Activated CD8-positive, alpha-beta memory T cell treated with anti-CD3 and anti-CD28 coated beads for 24 hours (primary cell): Measurements from ENCODE around the gene C22orf42.
"Not testable (repeated sequence)": the region's sequence is repeated elsewhere in the genome, so short reads cannot be mapped to it uniquely, and the experiment has no call there.

Source experiments
- DNase-seq: peaks from one replicate; pipeline ENCODE4 v3.0.0-alpha.2; 2020

Gene C22orf42

DNA sequence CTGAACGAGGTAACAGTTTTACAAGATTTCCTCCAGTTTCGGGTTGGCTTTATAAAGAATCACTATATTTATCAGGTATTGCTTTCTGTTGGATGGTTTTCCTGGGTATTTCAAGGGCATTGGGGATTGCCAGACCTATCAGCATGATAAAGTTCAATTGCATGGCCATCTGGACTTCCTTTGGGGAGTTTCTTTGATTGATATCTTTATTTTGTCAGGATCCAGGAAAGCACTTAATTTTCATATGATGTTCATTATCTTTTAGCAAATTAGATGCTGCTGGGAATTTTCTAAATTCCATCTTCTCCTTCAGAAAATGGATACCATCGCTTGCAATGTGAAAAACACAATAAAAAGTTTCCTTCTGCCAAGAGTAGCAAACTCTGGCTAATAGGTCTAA is 24.5 kb upstream of the C22orf42 start:
- DNase-seq = no peak

DNA sequence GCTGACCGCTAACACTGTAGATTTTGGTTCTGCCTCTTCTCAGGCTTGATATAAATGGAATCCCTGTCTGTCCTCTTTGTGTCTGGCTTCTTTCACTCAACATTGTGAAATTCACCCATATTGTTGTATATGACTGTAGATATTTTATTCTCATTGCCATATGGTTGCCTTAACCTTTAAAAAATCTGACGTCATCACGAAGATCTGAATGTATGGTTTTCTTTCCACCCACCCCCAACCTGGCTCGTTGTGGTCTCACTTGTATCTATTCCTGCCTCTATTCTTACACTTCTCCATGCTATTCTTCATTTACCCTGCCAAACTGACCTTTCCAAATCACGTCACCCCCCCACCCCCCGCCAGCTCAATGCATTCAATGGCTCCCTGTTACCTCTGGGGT is 21.9 kb upstream of the C22orf42 start:
- no peak for DNase-seq

GRCh38 chr22:32177221-32177765 is 18.2 kb upstream of the C22orf42 start:
- no peak for DNase-seq

DNA sequence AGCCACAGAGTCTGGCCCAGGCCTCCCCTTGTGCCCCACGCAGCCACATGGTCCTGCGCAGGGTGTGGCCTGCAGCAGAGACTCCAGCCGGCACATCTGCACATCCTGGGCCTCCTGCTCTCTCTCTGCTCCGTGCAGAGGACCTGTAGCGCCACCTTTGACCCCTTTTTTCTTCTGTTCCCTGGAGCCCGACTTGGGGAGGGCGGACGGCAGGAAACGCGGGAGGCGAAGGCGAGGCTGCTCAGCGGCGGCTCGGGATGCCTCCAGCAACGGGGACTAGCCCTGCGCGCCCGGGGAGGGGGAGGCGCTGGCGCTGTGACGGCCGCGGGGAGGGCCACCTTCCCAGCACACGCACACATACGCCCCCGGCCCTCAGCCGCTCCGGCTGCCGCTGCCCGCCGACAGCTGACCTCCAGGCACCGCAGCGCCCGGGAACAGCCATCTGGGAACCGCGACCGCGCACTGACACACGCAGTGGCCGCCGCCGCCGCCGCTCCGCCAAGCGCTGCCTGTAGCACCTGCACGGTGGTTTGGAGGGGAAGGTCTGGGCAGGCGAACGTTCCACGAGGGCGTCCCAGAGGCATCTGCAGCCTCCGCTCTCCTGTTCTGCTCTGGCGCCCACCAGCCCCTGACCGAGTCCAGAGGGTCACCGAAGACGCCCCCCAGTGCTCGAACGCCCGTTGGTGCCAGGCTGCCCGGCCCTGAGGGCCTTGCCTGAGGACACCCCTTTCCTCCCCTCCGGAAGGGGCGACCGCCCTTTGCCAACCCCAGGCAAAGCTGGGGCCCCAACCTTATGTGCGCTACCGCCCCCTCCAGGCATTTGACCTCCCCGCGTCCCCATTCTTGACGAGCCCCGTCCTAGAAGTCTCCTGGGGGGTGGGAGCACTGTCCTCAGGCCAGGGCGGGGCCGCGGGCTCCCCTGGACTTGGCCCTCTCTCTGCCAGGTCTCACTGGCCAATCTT is 16.9 kb upstream of the C22orf42 start:
- DNase-seq = no peak

- no peak for DNase-seq
Observed at GRCh38 chr22:32175115-32175514, 16.0 kb upstream of the C22orf42 start.

- no peak for DNase-seq
Observed at GRCh38 chr22:32165681-32166080, 6.6 kb upstream of the C22orf42 start.

- DNase-seq = no peak
Observed at GRCh38 chr22:32164075-32164860, 5.2 kb upstream of the C22orf42 start.

- not testable (repeated sequence) for DNase-seq
Observed at GRCh38 chr22:32160411-32160810, 1.3 kb upstream of the C22orf42 start.

- not testable (repeated sequence) for DNase-seq
Observed at GRCh38 chr22:32157632-32158031, 1.5 kb downstream of the C22orf42 start.

DNA sequence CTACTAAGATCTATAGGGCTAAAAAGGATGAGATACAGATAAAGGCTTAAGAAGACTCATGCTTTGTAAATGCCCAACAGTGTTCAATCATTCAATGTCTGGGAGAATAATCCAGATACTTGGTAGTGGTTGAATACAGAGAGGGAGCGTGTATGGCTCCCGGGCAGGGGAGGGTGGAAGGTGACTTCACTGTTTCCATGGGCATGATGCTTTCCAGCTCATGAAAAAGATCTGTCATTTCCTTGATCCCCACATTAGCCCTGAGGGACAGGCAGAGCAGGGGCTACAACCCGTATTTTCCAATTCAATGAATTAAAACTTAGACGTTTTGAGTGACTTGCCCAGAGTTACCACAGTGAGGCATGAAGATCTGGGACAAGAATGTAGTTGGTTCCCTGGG is 4.4 kb downstream of the C22orf42 start:
- DNase-seq = not testable (repeated sequence)

DNA sequence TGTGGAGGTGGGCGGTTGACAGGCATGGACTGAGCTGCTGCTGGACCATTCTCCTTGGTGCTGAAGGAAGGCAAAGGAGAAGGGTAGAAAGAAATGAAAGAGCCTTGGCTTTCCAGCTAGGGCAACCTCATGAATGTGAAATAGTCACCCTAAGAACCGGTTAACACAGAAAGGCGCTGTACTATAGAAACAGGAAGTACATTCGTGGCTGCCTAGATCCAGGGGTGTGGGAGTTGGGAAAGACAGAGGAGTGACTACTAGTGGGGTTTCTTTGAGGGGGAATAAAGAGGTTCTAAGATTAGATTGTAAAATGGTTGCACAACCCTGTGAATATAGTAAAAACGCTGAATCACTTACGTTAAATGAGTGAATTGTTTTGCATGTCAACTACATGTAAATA is 7.5 kb downstream of the C22orf42 start:
- DNase-seq = not testable (repeated sequence)

DNA sequence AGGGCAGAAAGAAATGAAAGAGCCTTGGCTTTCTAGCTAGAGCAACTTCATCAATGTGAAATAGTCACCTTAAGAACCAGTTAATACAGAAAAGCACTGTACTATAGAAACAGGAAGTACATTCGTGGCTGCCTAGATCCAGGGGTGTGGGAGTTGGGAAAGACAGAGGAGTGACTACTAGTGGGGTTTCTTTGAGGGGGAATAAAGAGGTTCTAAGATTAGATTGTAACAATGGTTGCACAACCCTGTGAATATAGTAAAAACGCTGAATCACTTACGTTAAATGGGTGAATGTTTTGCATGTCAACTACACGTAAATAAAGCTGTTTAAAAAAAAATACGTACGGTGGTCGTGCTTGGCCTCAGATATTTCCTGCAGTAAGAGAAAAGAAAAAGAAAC is 8.5 kb downstream of the C22orf42 start:
- not testable (repeated sequence) for DNase-seq

GRCh38 chr22:32148372-32148771 is 10.7 kb downstream of the C22orf42 start:
- DNase-seq = not testable (repeated sequence)

DNA sequence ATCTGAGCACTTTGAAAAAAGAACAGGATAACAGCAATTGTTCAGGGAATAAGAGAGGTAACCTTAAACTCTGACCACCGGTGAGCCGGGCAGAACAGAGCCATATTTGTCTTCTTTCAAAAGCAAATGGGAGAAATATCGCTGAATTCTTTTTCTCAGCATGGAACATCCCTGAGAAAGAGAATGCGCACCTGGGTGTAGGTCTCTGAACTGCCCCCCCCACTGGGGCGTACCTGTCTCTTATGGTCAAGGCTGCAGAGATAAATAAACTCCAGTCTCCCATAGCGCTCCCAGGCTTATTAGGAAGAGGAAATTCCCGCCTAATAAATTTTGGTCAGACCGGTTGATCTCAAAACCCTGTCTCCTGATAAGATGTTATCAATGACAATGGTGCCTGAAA is 12.0 kb downstream of the C22orf42 start:
- not testable (repeated sequence) for DNase-seq

DNA sequence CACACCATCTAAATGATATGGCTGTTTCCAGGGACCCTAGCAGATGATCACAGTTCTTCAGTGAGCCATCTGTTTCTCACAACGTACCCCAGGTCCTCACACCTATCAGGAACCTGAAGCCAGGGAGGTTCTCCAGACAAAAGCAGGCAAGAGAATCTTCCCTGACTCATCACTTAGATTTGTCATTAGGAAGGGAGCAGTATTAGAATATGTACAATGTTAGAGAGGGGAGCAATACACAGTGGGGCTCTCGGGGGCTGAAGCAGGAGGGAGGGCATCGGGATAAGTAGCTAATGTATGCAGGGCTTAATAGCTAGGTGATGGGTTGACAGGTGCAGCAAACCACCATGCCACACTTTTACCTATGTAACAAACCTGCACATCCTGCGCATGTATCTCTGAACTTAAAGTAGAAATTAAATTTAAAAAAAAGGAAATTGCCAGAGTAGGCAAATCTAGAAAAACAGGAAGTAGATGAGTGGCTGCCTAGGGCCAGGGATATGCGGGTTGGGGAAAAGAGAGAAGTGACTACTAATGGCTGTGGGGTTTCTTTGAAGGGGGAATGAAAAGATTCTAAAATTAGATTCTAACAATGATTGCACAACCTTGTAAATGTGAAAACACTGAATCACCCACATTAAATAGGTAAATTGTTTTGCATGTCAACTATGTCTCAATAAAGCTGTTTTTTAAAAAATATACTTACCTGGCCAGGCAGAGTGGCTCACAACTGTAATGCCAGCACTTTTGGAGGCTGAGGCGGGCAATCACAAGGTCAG is 14.4 kb downstream of the C22orf42 start:
- DNase-seq = no peak

GRCh38 chr22:32142600-32142999 is 16.5 kb downstream of the C22orf42 start:
- no peak for DNase-seq

GRCh38 chr22:32140688-32141087 is 18.4 kb downstream of the C22orf42 start:
- not testable (repeated sequence) for DNase-seq

- not testable (repeated sequence) for DNase-seq
Observed at GRCh38 chr22:32138576-32138975, 20.5 kb downstream of the C22orf42 start.

GRCh38 chr22:32137731-32138324 is 21.3 kb downstream of the C22orf42 start:
- DNase-seq = peak; percentile 75

DNA sequence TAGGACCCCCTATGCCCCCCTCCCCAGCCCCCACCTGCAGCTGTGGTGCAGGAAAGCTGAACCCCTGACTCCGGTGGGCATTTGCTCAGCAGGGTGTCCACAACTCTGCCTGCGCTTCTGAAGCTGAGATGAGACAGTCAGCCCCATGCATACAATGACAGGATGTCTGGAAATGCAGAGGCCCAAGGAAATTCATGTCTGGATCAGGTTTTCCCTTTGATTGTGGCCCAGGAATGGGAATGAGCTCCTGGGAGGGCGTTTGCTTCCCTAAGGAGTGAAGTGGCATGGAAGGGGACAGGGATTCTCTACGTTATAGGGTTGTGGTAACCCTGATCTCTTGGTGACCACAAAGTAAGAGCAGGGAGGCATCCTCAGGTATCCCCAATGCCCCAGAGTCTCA is 22.2 kb downstream of the C22orf42 start:
- DNase-seq = not testable (repeated sequence)

DNA sequence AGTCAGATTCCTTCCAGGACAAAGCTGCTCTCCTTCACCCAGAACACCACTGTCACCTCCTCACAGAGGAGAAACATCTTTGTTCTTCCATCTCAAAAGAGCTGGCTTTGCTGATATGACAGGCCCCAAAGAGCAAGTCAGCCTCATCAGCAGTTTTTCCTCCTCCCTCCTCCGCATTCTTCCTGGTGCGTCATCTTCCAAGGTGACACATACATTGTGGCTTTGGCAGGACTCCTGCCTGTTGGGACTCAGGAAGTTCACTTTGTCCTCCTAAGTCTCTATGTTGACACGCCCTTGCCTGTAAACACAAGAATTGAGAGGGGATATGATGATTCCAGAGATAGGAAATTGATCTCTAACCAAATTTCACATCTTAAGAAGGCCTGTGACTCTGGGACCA is 23.1 kb downstream of the C22orf42 start:
- not testable (repeated sequence) for DNase-seq

GRCh38 chr22:32134796-32135195 is 24.3 kb downstream of the C22orf42 start:
- not testable (repeated sequence) for DNase-seq
